Stimulated activated CD8-positive, alpha-beta memory T cell treated with anti-CD3 and anti-CD28 coated beads, Interleukin-7, amount 100 ng/mL, for 4 hours (primary cell): ENCODE data around the gene SCFD2.

ENCODE experiments used
- DNase-seq, 2 donors: peaks; one replicate each; pipeline ENCODE4 v3.0.0-alpha.2; 2020; ENCODE audit warnings: low read depth in 2 of 2

The SCFD2 gene

GRCh38 chr4:52957220-52957686 is 408.6 kb downstream of the SCFD2 start:
- no peak for DNase-seq

- DNase-seq = no peak
Observed at GRCh38 chr4:52956691-52957090, 409.2 kb downstream of the SCFD2 start.

GRCh38 chr4:52954560-52955170 is 411.2 kb downstream of the SCFD2 start:
- DNase-seq = no peak

GRCh38 chr4:52952540-52952939 is 413.3 kb downstream of the SCFD2 start:
- no peak for DNase-seq

GRCh38 chr4:52951016-52951415 is 414.8 kb downstream of the SCFD2 start:
- DNase-seq = no peak

GRCh38 chr4:52950226-52950625 is 415.6 kb downstream of the SCFD2 start:
- DNase-seq = no peak

GRCh38 chr4:52949336-52949735 is 416.5 kb downstream of the SCFD2 start:
- no peak for DNase-seq

- no peak for DNase-seq
Observed at GRCh38 chr4:52948057-52948423, 417.8 kb downstream of the SCFD2 start.

- no peak for DNase-seq
Observed at GRCh38 chr4:52947401-52948056, 418.3 kb downstream of the SCFD2 start.

- DNase-seq = no peak
Observed at GRCh38 chr4:52946855-52947254, 419.0 kb downstream of the SCFD2 start.

GRCh38 chr4:52945982-52946381 is 419.9 kb downstream of the SCFD2 start:
- DNase-seq = no peak

GRCh38 chr4:52945326-52945898 is 420.4 kb downstream of the SCFD2 start:
- DNase-seq = no peak

GRCh38 chr4:52943677-52944076 is 422.2 kb downstream of the SCFD2 start:
- DNase-seq = no peak

- DNase-seq = no peak
Observed at GRCh38 chr4:52942936-52943335, 422.9 kb downstream of the SCFD2 start.

GRCh38 chr4:52941450-52941849 is 424.4 kb downstream of the SCFD2 start:
- no peak for DNase-seq

GRCh38 chr4:52939739-52940138 is 426.1 kb downstream of the SCFD2 start:
- no peak for DNase-seq

- no peak for DNase-seq
Observed at GRCh38 chr4:52939325-52939724, 426.5 kb downstream of the SCFD2 start.

- DNase-seq = no peak
Observed at GRCh38 chr4:52937829-52938228, 428.0 kb downstream of the SCFD2 start.

GRCh38 chr4:52936729-52937128 is 429.1 kb downstream of the SCFD2 start:
- no peak for DNase-seq

- no peak for DNase-seq
Observed at GRCh38 chr4:52935317-52935716, 430.5 kb downstream of the SCFD2 start.

GRCh38 chr4:52933738-52934137 is 432.1 kb downstream of the SCFD2 start:
- DNase-seq = no peak

GRCh38 chr4:52932591-52933470 is 433.0 kb downstream of the SCFD2 start:
- DNase-seq = no peak
